GM12873 (cell line): ENCODE measurements around the gene PLG.

Experiments
- TF ChIP-seq, protein P1 (sequence below): IDR thresholded peaks from 2 replicates; pipeline ENCODE4 v1.5.1; 2012; ENCODE audit warnings: low read depth, mild to moderate bottlenecking, moderate library complexity, low read length, control low read depth; ENCODE audit not compliant: insufficient read depth; ENCODE audit errors: missing control alignments

Gene PLG

GRCh38 chr6:160775792-160776580 is 73.9 kb downstream of the PLG start:
- TF ChIP-seq, protein P1, sequence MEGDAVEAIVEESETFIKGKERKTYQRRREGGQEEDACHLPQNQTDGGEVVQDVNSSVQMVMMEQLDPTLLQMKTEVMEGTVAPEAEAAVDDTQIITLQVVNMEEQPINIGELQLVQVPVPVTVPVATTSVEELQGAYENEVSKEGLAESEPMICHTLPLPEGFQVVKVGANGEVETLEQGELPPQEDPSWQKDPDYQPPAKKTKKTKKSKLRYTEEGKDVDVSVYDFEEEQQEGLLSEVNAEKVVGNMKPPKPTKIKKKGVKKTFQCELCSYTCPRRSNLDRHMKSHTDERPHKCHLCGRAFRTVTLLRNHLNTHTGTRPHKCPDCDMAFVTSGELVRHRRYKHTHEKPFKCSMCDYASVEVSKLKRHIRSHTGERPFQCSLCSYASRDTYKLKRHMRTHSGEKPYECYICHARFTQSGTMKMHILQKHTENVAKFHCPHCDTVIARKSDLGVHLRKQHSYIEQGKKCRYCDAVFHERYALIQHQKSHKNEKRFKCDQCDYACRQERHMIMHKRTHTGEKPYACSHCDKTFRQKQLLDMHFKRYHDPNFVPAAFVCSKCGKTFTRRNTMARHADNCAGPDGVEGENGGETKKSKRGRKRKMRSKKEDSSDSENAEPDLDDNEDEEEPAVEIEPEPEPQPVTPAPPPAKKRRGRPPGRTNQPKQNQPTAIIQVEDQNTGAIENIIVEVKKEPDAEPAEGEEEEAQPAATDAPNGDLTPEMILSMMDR: no peak

DNA sequence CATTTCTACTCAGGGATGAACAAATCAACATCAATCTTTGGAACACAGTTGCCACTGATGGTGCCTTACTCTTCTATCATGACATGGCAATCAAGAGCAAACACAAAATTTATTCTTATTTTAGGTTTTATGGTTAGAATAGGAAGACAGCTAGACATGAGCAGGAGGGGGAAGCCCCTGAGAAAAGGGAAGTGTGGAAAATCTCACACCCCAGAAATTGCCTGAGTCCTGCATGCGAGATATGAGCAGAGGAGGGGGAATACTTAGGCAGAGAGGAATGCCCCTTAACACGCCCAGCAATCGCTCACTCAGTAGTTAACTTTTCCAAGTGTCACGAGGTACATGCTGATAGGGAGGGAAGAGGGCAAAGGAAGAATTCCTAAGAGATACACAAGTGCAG is 79.3 kb downstream of the PLG start:
- TF ChIP-seq, protein P1: no peak

- TF ChIP-seq, protein P1: no peak
Measured at GRCh38 chr6:160782228-160782627, 80.2 kb downstream of the PLG start.

GRCh38 chr6:160783741-160784140 is 81.7 kb downstream of the PLG start:
- TF ChIP-seq, protein P1: no peak

- TF ChIP-seq, protein P1: no peak
Measured at GRCh38 chr6:160788806-160789205, 86.8 kb downstream of the PLG start.

- TF ChIP-seq, protein P1: no peak
Measured at GRCh38 chr6:160789263-160790027, 87.4 kb downstream of the PLG start.

DNA sequence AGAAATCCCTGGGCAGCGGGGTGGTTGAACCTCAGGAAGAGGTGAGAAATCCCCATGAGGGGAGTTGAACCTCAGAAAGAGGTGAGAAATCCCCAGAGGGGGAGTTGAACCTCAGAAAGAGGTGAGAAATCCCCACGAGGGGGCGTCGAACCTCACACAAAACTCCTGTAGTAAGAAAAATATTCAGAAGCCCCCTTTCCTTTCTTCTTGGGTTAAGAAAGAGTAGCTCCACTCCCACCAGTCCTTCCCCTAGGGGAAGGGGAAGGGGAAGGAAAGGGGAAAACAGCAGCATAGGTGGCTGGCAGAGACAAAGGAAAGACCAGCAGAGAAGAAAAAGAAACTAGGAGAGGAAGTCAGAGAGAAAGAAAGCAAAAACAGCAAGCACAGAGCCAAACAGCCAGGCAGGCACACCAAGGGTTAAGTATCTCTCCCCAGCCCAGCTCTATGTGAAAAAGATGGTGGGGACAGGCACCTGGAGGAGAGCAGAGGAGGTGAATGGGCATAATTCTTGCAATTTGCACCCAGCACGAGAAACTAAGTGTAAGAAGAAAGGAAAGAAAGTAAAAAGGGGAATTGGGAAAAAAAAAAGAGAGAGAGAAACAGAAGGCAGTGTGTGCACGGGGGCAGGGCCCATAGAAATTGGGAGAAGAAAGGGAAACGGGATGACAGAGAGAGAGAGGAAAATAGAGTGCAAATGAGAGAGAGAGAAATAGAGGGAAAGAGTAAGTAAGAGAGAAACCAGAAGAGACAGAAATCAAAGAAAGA is 88.2 kb downstream of the PLG start:
- TF ChIP-seq, protein P1: peak; percentile 23
